GM06990 (cell line): Measurements from ENCODE around the gene EDN1.

ENCODE experiments used
- DNase-seq: peaks from one replicate; pipeline ENCODE4 v3.0.0-alpha.2; 2011; ENCODE audit not compliant: insufficient read length; ENCODE audit errors: extremely low read depth
- H3K27me3 ChIP-seq: replicated peaks from 2 replicates; pipeline ENCODE4 v1.6.0; 2011; ENCODE audit warnings: low read length; ENCODE audit not compliant: control insufficient read depth, insufficient read depth
- H3K36me3 ChIP-seq: 2 replicates; pipeline ENCODE4 v1.5.1; 2011; ENCODE audit warnings: low read length; ENCODE audit not compliant: control insufficient read depth, insufficient read depth
- H3K4me3 ChIP-seq: replicated peaks from 2 replicates; pipeline ENCODE4 v1.5.1; 2011; ENCODE audit warnings: low read depth, mild to moderate bottlenecking, control low read depth, low read length
- TF ChIP-seq, protein P1 (sequence below): IDR thresholded peaks from 2 replicates; pipeline ENCODE4 v1.5.1; 2011; ENCODE audit warnings: low read length, control low read depth, mild to moderate bottlenecking, inconsistent platforms; ENCODE audit not compliant: insufficient read depth, poor library complexity, severe bottlenecking

Gene EDN1

DNA sequence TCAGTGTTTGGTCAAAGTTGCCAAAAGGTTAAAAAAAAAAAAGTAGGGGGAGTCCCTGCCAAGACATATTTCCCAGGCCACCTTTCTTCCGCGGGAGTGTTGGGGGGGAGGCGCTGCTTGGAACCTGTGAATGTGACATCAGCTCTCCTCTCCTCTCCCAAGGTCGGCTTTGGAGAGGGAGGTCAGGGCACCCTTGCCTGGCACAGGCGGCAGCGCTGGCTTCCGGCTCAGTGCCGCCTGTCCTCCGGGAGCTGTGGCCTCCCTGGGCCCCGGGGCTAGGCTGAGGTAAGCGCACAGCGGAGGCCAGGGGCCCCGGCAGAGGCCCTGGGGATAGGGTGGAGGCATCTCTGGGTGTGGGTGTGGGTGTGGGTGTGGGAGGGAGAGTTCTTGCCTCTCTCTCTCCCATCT, 1.9 kb upstream of the EDN1 start:
- Histone ChIP-seq H3K36me3 (no peaks in the 10 kb centered on the region), H3K27me3 (no peaks in the 10 kb centered on the region), H3K4me3 (no peak overlapping the region)
- no peak for DNase-seq
- TF ChIP-seq, protein P1, sequence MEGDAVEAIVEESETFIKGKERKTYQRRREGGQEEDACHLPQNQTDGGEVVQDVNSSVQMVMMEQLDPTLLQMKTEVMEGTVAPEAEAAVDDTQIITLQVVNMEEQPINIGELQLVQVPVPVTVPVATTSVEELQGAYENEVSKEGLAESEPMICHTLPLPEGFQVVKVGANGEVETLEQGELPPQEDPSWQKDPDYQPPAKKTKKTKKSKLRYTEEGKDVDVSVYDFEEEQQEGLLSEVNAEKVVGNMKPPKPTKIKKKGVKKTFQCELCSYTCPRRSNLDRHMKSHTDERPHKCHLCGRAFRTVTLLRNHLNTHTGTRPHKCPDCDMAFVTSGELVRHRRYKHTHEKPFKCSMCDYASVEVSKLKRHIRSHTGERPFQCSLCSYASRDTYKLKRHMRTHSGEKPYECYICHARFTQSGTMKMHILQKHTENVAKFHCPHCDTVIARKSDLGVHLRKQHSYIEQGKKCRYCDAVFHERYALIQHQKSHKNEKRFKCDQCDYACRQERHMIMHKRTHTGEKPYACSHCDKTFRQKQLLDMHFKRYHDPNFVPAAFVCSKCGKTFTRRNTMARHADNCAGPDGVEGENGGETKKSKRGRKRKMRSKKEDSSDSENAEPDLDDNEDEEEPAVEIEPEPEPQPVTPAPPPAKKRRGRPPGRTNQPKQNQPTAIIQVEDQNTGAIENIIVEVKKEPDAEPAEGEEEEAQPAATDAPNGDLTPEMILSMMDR, result no peak

DNA sequence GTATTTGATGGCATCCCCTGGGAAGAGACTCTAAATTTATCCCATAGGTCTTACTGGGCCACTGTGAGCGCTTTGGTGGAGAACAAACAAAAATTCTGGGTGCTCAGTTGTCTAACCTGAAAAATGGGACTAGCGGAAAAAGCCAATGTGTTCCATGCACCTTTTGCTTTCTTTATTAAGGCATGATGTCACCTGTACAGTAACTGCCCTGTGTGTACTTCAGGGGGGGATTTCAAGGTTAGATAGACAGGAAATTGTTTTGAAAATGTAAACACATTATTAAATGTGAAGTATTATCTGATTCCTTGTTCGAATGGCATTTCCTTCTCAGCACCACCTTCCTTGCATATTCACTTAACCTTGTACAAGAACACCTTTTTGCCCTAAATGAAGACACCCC, 1.2 kb upstream of the EDN1 start:
- TF ChIP-seq, protein P1, result no peak
- Histone ChIP-seq H3K27me3 (no peaks in the 10 kb centered on the region), H3K36me3 (no peaks in the 10 kb centered on the region), H3K4me3 (no peak overlapping the region)
- DNase-seq, result no peak

DNA sequence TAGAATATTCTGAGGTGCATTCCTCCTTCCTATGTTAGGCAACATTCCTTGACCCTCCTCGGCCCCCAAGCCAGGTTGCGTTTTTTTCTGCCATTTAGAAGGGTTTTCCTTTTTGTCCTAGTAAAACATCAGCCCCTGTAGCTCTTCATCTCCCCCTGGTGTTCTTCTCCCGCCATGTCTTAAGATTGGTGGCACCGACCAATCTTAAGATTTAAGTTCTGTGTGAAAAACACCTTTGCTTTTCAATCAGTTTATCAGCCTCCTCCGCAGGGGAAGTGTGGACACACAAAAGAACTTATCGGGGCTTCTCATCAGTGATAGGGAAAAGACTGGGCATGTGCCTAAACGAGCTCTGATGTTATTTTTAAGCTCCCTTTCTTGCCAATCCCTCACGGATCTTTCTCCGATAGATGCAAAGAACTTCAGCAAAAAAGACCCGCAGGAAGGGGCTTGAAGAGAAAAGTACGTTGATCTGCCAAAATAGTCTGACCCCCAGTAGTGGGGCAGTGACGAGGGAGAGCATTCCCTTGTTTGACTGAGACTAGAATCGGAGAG, 719 bp upstream of the EDN1 start:
- peak; percentile 31 for DNase-seq
- TF ChIP-seq, protein P1, result peak; percentile 86
- no peaks in the 10 kb centered on the region for H3K27me3 ChIP-seq
- no peaks in the 10 kb centered on the region; the same call in 1 of the 2 replicates for H3K36me3 ChIP-seq
- peak overlapping the region; percentile 74 for H3K4me3 ChIP-seq

DNA sequence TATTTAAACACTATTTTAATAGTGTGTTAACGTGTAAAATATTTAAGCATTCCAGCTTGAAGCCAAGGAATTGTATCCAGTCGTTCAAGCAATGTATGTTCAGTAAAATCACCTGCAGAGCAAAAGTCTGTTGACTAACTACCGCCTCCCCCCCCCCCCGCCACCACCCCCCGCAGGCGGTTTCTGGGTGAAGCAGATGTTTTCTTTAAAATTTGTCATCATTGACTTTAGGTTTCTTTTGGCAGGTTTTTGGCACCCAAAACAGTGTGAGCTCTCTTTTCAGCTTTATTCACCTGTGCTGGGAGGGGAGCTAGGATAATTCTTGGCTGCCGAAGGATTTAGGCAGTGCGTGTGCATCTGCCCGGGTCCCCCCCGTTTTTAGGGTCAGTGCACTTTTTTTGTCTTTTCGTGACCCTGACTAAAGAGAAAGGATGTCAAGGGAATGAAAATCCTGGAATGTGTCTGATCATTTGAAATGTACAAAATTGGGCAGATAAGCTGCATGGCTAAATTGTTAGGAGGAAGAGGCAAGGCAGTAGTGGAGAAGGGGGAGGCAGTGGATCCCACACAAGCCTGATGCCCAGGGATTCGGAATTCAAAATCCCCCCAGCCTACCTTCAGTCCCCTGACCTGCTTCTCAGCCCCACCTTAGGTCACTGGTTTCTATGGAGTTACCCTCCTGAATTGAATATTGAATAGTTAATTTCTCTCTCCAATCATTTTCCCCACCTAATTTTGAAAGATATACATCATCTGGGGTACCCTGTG, 1.1 kb downstream of the EDN1 start:
- peak; percentile 37 for DNase-seq
- TF ChIP-seq, protein P1, result no peak
- H3K4me3 ChIP-seq, result peak overlapping the region; percentile 74
- H3K36me3 ChIP-seq, result peaks cover 3% of the 10 kb centered on the region; the same call in 1 of the 2 replicates
- H3K27me3 ChIP-seq, result no peaks in the 10 kb centered on the region

DNA sequence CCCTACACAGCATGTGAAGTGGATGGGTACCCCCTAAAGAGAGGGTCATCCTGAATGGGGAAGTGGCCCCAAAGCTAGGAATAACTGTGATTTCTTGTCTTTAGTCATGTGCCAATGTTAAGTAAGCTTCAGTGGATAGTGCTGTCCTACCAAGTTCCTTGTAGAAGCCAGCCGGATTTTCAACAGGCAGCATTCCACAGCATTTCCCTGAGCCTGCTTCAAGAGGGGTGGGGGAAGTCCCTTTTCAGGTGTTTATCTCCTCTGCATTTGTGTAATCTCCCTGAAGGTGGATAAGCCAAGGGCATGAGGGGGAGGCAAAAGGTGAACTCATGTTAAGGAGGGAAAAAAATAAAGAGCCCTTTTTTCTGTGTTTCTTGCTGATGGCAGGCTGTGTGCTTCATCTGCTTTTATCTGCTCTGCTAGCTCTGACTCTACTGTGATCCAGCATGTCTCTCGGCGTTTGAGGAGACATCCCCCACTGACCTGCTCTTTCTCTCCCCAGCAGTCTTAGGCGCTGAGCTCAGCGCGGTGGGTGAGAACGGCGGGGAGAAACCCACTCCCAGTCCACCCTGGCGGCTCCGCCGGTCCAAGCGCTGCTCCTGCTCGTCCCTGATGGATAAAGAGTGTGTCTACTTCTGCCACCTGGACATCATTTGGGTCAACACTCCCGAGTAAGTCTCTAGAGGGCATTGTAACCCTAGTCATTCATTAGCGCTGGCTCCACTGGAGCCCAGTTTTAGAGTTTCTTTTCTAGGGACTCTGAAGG, 1.9 kb downstream of the EDN1 start:
- H3K27me3 ChIP-seq, result no peaks in the 10 kb centered on the region
- TF ChIP-seq, protein P1, result peak; percentile 32
- H3K4me3 ChIP-seq, result peak overlapping the region; percentile 74
- H3K36me3 ChIP-seq, result peaks cover 3% of the 10 kb centered on the region; the same call in 1 of the 2 replicates
- peak; percentile 48 for DNase-seq
